ENCODE results near the gene CALM1.
"Not testable (repeated sequence)": the region's sequence is repeated elsewhere in the genome, so short reads cannot be mapped to it uniquely, and the experiment has no call there.

Gene CALM1

GRCh38 chr14:90383126-90383730 lies 13.6 kb upstream of the CALM1 start:
- in situ Hi-C loops (cut with MboI; ENCODE audit: low sequenced_read_pairs) = no loop called here

- in situ Hi-C loops (cut with MboI; ENCODE audit: low sequenced_read_pairs) = no loop called here
Observed at GRCh38 chr14:90383731-90384542, 12.9 kb upstream of the CALM1 start.

GRCh38 chr14:90384543-90384911 lies 12.3 kb upstream of the CALM1 start:
- in situ Hi-C loops (cut with MboI; ENCODE audit: low sequenced_read_pairs) = no loop called here

- in situ Hi-C loops (cut with MboI; ENCODE audit: low sequenced_read_pairs) = no loop called here
Observed at GRCh38 chr14:90386321-90386720, 10.5 kb upstream of the CALM1 start.

- in situ Hi-C loops (cut with MboI; ENCODE audit: low sequenced_read_pairs) = no loop called here
Observed at GRCh38 chr14:90387206-90387760, 9.5 kb upstream of the CALM1 start.

- in situ Hi-C loops (cut with MboI; ENCODE audit: low sequenced_read_pairs) = no loop called here
Observed at GRCh38 chr14:90388437-90388836, 8.4 kb upstream of the CALM1 start.

- in situ Hi-C loops (cut with MboI; ENCODE audit: low sequenced_read_pairs) = no loop called here
Observed at GRCh38 chr14:90388982-90389381, 7.8 kb upstream of the CALM1 start.

GRCh38 chr14:90393966-90394365 lies 2.9 kb upstream of the CALM1 start:
- in situ Hi-C loops (cut with MboI; ENCODE audit: low sequenced_read_pairs) = no loop called here

- in situ Hi-C loops (cut with MboI; ENCODE audit: low sequenced_read_pairs) = not testable (repeated sequence)
Observed at GRCh38 chr14:90394782-90395181, 2.0 kb upstream of the CALM1 start.

GRCh38 chr14:90397425-90398314 lies 841 bp downstream of the CALM1 start:
- in situ Hi-C loops (cut with MboI; ENCODE audit: low sequenced_read_pairs) = no loop called here

- in situ Hi-C loops (cut with MboI; ENCODE audit: low sequenced_read_pairs) = no loop called here
Observed at GRCh38 chr14:90398315-90398839, 1.5 kb downstream of the CALM1 start.

GRCh38 chr14:90398841-90399540 lies 2.2 kb downstream of the CALM1 start:
- in situ Hi-C loops (cut with MboI; ENCODE audit: low sequenced_read_pairs) = no loop called here

GRCh38 chr14:90399541-90400444 lies 3.0 kb downstream of the CALM1 start:
- in situ Hi-C loops (cut with MboI; ENCODE audit: low sequenced_read_pairs) = loop anchor here (25.0 kb wide), 1 partner anchor 288 kb away; no protein-coding TSS in a partner anchor

GRCh38 chr14:90400904-90401561 lies 4.2 kb downstream of the CALM1 start:
- in situ Hi-C loops (cut with MboI; ENCODE audit: low sequenced_read_pairs) = loop anchor here (25.0 kb wide), 1 partner anchor 286 kb away; no protein-coding TSS in a partner anchor

GRCh38 chr14:90402016-90402415 lies 5.2 kb downstream of the CALM1 start:
- in situ Hi-C loops (cut with MboI; ENCODE audit: low sequenced_read_pairs) = loop anchor here (25.0 kb wide), 1 partner anchor 285 kb away; no protein-coding TSS in a partner anchor

- in situ Hi-C loops (cut with MboI; ENCODE audit: low sequenced_read_pairs) = loop anchor here (25.0 kb wide), 1 partner anchor 284 kb away; no protein-coding TSS in a partner anchor
Observed at GRCh38 chr14:90403065-90403464, 6.2 kb downstream of the CALM1 start.

GRCh38 chr14:90405101-90405500 lies 8.3 kb downstream of the CALM1 start:
- in situ Hi-C loops (cut with MboI; ENCODE audit: low sequenced_read_pairs) = loop anchor here (25.0 kb wide), 1 partner anchor 282 kb away; no protein-coding TSS in a partner anchor

GRCh38 chr14:90405755-90406154 lies 8.9 kb downstream of the CALM1 start:
- in situ Hi-C loops (cut with MboI; ENCODE audit: low sequenced_read_pairs) = loop anchor here (25.0 kb wide), 1 partner anchor 282 kb away; no protein-coding TSS in a partner anchor

All from HL-60/S4 treated with phorbol 12-myristate 13-acetate at 8.2 ng/mL for 4 days and 3 days (cell line).